ENCODE results near the gene PDE4D.

DNA sequence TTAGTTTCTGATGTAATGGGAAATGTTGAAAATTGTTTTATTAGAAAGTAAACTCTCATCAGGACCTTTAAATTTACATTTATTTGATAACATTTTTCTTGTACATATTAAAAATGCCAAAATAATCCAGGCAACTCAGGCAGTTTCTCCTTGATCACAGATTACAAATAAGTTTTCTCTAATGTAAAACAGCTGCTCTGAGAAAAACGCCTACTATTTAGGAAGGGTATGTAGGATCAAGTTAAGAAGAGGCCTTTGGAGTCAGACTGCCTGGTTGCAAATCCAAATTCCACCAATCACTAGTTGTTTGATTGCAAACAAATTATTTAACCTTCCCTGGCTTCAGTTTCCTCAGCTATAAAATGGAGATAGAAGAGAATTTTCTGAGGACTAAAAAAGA lies 610.8 kb downstream of the PDE4D start:
- TF ChIP-seq CTCF (IDR thresholded peaks at IDR 0.05; ENCODE audit: extremely low read depth in 1 of 2, insufficient read depth in 1 of 2, low read depth in 1 of 2, low read length in 2 of 2) (no peak), POLR2A (IDR thresholded peaks at IDR 0.05; ENCODE audit: low read depth, low read length) (no peak)
- TF ChIP-seq, protein P1, sequence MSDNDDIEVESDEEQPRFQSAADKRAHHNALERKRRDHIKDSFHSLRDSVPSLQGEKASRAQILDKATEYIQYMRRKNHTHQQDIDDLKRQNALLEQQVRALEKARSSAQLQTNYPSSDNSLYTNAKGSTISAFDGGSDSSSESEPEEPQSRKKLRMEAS (IDR thresholded peaks at IDR 0.05; ENCODE audit: insufficient read depth, insufficient read length), result no peak

All from endothelial cell of umbilical vein (primary cell).